ENCODE measurements around the gene ACTN1.

ACTN1 gene

GRCh38 chr14:68970736-68971135 lies 8.4 kb downstream of the ACTN1 start:
- TF ChIP-seq ZBTB11 (tag by site-specific recombination; conservative IDR thresholded peaks at IDR 0.05; ENCODE audit: low read depth) (no peak), ZNF324 (tag by site-specific recombination; IDR thresholded peaks at IDR 0.05) (no peak), ZNF354C (tag by site-specific recombination; IDR thresholded peaks at IDR 0.05; ENCODE audit: borderline replicate concordance, low read depth) (no peak), BCL11B (tag by site-specific recombination; IDR thresholded peaks at IDR 0.05; ENCODE audit: low read depth) (no peak), ZNF645 (tag by site-specific recombination; IDR thresholded peaks at IDR 0.05) (no peak), ZNF561 (tag by site-specific recombination; IDR thresholded peaks at IDR 0.05; ENCODE audit: borderline replicate concordance) (no peak), IKZF3 (tag by site-specific recombination; IDR thresholded peaks at IDR 0.05) (no peak)
- ChIA-PET CTCF (no interaction called here), POLR2A (no interaction called here)
- Histone ChIP-seq H3K4me1 (ENCODE audit: control insufficient read depth, insufficient read depth, low read length) (peaks cover 6% of the 10 kb centered on the region; the same call in 1 of the 2 replicates), H3K36me3 (ENCODE audit: control insufficient read depth in 2 of 2, insufficient read depth in 1 of 2, low read length in 2 of 2) (peaks cover 4 to 33% of the 10 kb centered on the region in 2 experiments; a peak in 2 of 3 replicates), H3K9me3 (ENCODE audit: control insufficient read depth, insufficient read depth, low read depth, low read length) (no peaks in the 10 kb centered on the region), H3K27ac (ENCODE audit: extremely low read depth, low read depth, low read length) (no peak overlapping the region), H3K4me3 (ENCODE audit: low read depth, low read length) (no peak overlapping the region)

DNA sequence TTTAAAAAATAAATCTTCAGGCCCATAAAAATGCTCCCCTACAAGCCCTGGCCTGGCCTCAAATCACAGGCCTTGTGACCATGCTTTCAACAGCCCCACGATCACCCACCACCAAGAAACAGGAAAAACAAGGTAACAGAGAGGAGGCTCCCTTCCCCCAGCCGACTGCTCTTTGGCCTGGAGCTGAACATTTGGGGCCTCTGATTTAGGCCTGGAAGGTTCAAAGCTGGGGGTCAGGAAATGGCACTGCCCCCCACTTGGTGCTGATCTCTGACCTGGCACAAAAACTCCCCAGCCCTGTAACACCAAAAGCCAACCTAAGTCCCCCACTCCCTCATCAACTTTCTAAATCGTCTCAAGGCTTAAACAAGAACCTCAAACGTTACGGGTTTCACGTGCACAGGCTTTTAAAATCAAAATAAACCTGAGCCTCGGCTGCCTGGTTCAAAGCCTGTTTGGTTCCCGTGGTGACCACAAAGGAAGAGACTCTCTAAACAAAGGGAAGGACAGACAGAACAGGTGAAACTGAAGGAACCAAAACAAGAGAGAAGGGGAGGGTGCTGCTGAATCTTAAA lies 9.0 kb downstream of the ACTN1 start:
- Histone ChIP-seq H3K27ac (ENCODE audit: extremely low read depth, low read depth, low read length) (no peak overlapping the region), H3K4me3 (ENCODE audit: low read depth, low read length) (no peak overlapping the region), H3K9me3 (ENCODE audit: control insufficient read depth, insufficient read depth, low read depth, low read length) (no peaks in the 10 kb centered on the region), H3K36me3 (ENCODE audit: control insufficient read depth in 2 of 2, insufficient read depth in 1 of 2, low read length in 2 of 2) (peaks cover 4 to 32% of the 10 kb centered on the region in 2 experiments; a peak in 2 of 3 replicates), H3K4me1 (ENCODE audit: control insufficient read depth, insufficient read depth, low read length) (peaks cover 6% of the 10 kb centered on the region; the same call in 1 of the 2 replicates)
- CTCF ChIA-PET: interaction anchor here (0.7 to 1.0 kb wide), 2 partner anchors 19 to 28 kb away, joined by 3 read pairs; no protein-coding TSS in a partner anchor
- peak; percentile 31 for TF ChIP-seq GLIS1 (tag by site-specific recombination; IDR thresholded peaks at IDR 0.05)
- TF ChIP-seq, protein P1, sequence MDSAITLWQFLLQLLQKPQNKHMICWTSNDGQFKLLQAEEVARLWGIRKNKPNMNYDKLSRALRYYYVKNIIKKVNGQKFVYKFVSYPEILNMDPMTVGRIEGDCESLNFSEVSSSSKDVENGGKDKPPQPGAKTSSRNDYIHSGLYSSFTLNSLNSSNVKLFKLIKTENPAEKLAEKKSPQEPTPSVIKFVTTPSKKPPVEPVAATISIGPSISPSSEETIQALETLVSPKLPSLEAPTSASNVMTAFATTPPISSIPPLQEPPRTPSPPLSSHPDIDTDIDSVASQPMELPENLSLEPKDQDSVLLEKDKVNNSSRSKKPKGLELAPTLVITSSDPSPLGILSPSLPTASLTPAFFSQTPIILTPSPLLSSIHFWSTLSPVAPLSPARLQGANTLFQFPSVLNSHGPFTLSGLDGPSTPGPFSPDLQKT (IDR thresholded peaks at IDR 0.05; ENCODE audit: borderline replicate concordance, low read depth, low read length): no peak
- POLR2A ChIA-PET: interaction anchor here (2.1 kb wide), 1 partner anchor 8 kb away, joined by 7 read pairs; no protein-coding TSS in a partner anchor

- no peak for TF ChIP-seq ZNF350 (tag by site-specific recombination; IDR thresholded peaks at IDR 0.05)
- no peak for TF ChIP-seq ZBTB8A (tag by site-specific recombination; IDR thresholded peaks at IDR 0.05)
- TF ChIP-seq RBAK (tag by site-specific recombination; IDR thresholded peaks at IDR 0.05): no peak
- peaks cover 6% of the 10 kb centered on the region; the same call in 1 of the 2 replicates for H3K4me1 ChIP-seq (ENCODE audit: control insufficient read depth, insufficient read depth, low read length)
- no peak overlapping the region for H3K27ac ChIP-seq (ENCODE audit: extremely low read depth, low read depth, low read length)
- CTCF ChIA-PET: interaction anchor here (0.7 to 1.0 kb wide), 4 partner anchors 18 to 79 kb away, joined by 3 read pairs; no protein-coding TSS in a partner anchor
- peaks cover 4 to 25% of the 10 kb centered on the region in 2 experiments; a peak in 2 of 3 replicates for H3K36me3 ChIP-seq (ENCODE audit: control insufficient read depth in 2 of 2, insufficient read depth in 1 of 2, low read length in 2 of 2)
- no peak overlapping the region for H3K4me3 ChIP-seq (ENCODE audit: low read depth, low read length)
- H3K9me3 ChIP-seq (ENCODE audit: control insufficient read depth, insufficient read depth, low read depth, low read length): no peaks in the 10 kb centered on the region
- POLR2A ChIA-PET: interaction anchor here (2.1 kb wide), 1 partner anchor 8 kb away, joined by 7 read pairs; no protein-coding TSS in a partner anchor
These were observed 9.6 kb downstream of the ACTN1 start for GRCh38 chr14:68969278-68970033.
